Endothelial cell of umbilical vein (primary cell): ENCODE measurements around the gene RAD51B. TPM values are rescaled to one million over a fixed set of nuclear protein-coding genes. Genes with fewer than 3 reads are reported as not detected.

Experiments used
- BruUV-seq: library from RNA; stranded (reverse); fragments of 400-500 nt; replicated peaks from 2 replicates; lab custom pipeline; 2021; lab: Mats Ljungman, UMichigan
- CTCF ChIA-PET: fragments of 300-600, 350-600 bp; sonication (Branson Sonifier 250); formaldehyde crosslinking; loops from one replicate; lab custom pipeline; 2021; ENCODE audit warnings: antibody characterized with exemption, inconsistent platforms; lab: Charles Lee
- POLR2A ChIA-PET: fragments of 300-600, 350-600 bp; sonication (Branson Sonifier 250); formaldehyde crosslinking; loops from one replicate; lab custom pipeline; 2021; ENCODE audit warnings: antibody characterized with exemption, inconsistent platforms; lab: Charles Lee
- DNase-seq: peaks from one replicate; pipeline ENCODE4 v3.0.0-alpha.2; 2011; ENCODE audit warnings: low read depth, low spot score
- FAIRE-seq: peaks from 2 replicates; lab custom pipeline; 2011; peaks lifted over from hg19 to GRCh38; lab: Jason Lieb, UNC
- H2AFZ ChIP-seq: 2 replicates; pipeline ENCODE4 v1.6.0; 2012; ENCODE audit warnings: low read depth, low read length, control low read depth, inconsistent platforms
- H3K27ac ChIP-seq: 2 replicates; pipeline ENCODE4 v1.5.1; 2011; ENCODE audit warnings: low read depth, mild to moderate bottlenecking, control low read depth, low read length, moderate library complexity; ENCODE audit not compliant: insufficient read depth
- H3K27me3 ChIP-seq, 2 experiments: 2 replicates each; pipeline versions ENCODE4 v1.6.0 to v1.6.1; 2011; ENCODE audit warnings: low read length in 2 of 2, mixed read lengths in 1 of 2; ENCODE audit not compliant: control insufficient read depth in 2 of 2, insufficient read depth in 2 of 2
- H3K36me3 ChIP-seq, 2 experiments: 2 replicates in 1 of 2; 3 replicates in 1 of 2; pipeline ENCODE4 v1.5.1; 2011; ENCODE audit warnings: low read length in 2 of 2, mild to moderate bottlenecking in 1 of 2, moderate library complexity in 1 of 2; ENCODE audit not compliant: control insufficient read depth in 2 of 2, insufficient read depth in 2 of 2; ENCODE audit errors: extremely low read depth in 1 of 2
- H3K4me1 ChIP-seq: 3 replicates; pipeline ENCODE4 v1.5.1; 2011; ENCODE audit warnings: mild to moderate bottlenecking, low read length; ENCODE audit not compliant: control insufficient read depth, insufficient read depth; ENCODE audit errors: extremely low read depth
- H3K4me2 ChIP-seq: 2 replicates; pipeline ENCODE4 v1.6.1; 2011; ENCODE audit warnings: low read length, control low read depth, mixed read lengths; ENCODE audit not compliant: insufficient read depth
- H3K4me3 ChIP-seq, 3 experiments: fragments of 200-600 bp in 1 of 3; sonication (generic), shearing (Covaris generic) in 1 of 3; replicated peaks in 1 of 3; 2 replicates each; pipeline ENCODE4 v1.5.1; 2011 to 2016; ENCODE audit warnings: control low read depth in 3 of 3, low read length in 3 of 3, mild to moderate bottlenecking in 2 of 3, inconsistent platforms in 1 of 3, low read depth in 1 of 3, moderate library complexity in 1 of 3; ENCODE audit not compliant: insufficient read depth in 1 of 3
- H3K79me2 ChIP-seq: 2 replicates; pipeline ENCODE4 v1.6.0; 2012; ENCODE audit warnings: low read length, inconsistent platforms; ENCODE audit not compliant: control insufficient read depth, insufficient read depth
- H3K9ac ChIP-seq: replicated peaks from 2 replicates; pipeline ENCODE3; 2011; ENCODE audit warnings: low read length, control low read depth; ENCODE audit not compliant: insufficient read depth; ENCODE audit errors: extremely low read depth
- H3K9me1 ChIP-seq: replicated peaks from 3 replicates; pipeline ENCODE4 v1.6.0; 2011; ENCODE audit warnings: mild to moderate bottlenecking, low read length; ENCODE audit not compliant: control insufficient read depth, insufficient read depth; ENCODE audit errors: extremely low read depth
- H3K9me3 ChIP-seq: replicated peaks from 2 replicates; pipeline ENCODE4 v1.5.1; 2012; ENCODE audit warnings: low read length, inconsistent platforms; ENCODE audit not compliant: control insufficient read depth, insufficient read depth
- H4K20me1 ChIP-seq: replicated peaks from 2 replicates; pipeline ENCODE3; 2011; ENCODE audit warnings: mild to moderate bottlenecking, low read length; ENCODE audit not compliant: control insufficient read depth, insufficient read depth; ENCODE audit errors: extremely low read depth
- EZH2 ChIP-seq: IDR thresholded peaks from 2 replicates; pipeline ENCODE4 v1.6.1; 2012; ENCODE audit warnings: borderline replicate concordance, low read depth, mild to moderate bottlenecking, moderate library complexity, low read length, inconsistent platforms; ENCODE audit not compliant: severe bottlenecking
- GATA2 ChIP-seq: IDR thresholded peaks from 2 replicates; pipeline ENCODE4 v1.7.0; 2011; ENCODE audit warnings: low read depth, mild to moderate bottlenecking, moderate library complexity, mixed read lengths, low read length; ENCODE audit not compliant: insufficient read length, insufficient read depth
- JUN ChIP-seq: IDR thresholded peaks from 2 replicates; pipeline ENCODE4 v1.6.1; 2011; ENCODE audit warnings: borderline replicate concordance, low read depth; ENCODE audit not compliant: insufficient read length, insufficient read depth
- MYC ChIP-seq: IDR thresholded peaks from one replicate; pipeline ENCODE4 v1.6.1; 2011; ENCODE audit warnings: mild to moderate bottlenecking, low read depth, low read length
- POLR2A ChIP-seq: IDR thresholded peaks from 2 replicates; pipeline ENCODE4 v1.6.1; 2012; ENCODE audit warnings: low read depth, mild to moderate bottlenecking, control low read depth, low read length
- POLR2AphosphoS5 ChIP-seq: IDR thresholded peaks from 2 replicates; pipeline ENCODE4 v1.6.1; 2012; ENCODE audit warnings: low read depth, mild to moderate bottlenecking, control low read depth, low read length, moderate library complexity; ENCODE audit not compliant: insufficient read depth
- dilution Hi-C: fragments of 300-500 bp; cut with MboI; formaldehyde crosslinking; loops from one replicate; pipeline ENCODE4 v1.15.0; 2019; ENCODE audit warnings: low sequenced_read_pairs; ENCODE audit not compliant: extremely low pct_ligation_motif_present
- intact Hi-C: fragments of 100-400 bp; cut with micrococcal nuclease; formaldehyde crosslinking; loops from one replicate; pipeline ENCODE4 v1.10.0; 2022
- polyA plus RNA-seq, 4 experiments: library from polyadenylated mRNA; depleted of rRNA in 3 of 4; stranded (reverse) in 3 of 4; unstranded in 1 of 4; fragments of >200 nt; gene quantifications; 2 replicates each; pipeline versions ENCODE4 v1.2.1 to v1.2.3, GENCODE V29; 2011 to 2012; ENCODE audit warnings: missing spikeins in 1 of 4
- total RNA-seq: library from RNA; stranded (reverse); gene quantifications from 2 replicates; pipeline ENCODE4 v1.2.3, GENCODE V29; 2021
- TF ChIP-seq, protein P1 (sequence below): IDR thresholded peaks from 2 replicates; pipeline ENCODE4 v1.6.1; 2011; ENCODE audit not compliant: insufficient read depth, insufficient read length
- TF ChIP-seq, protein P2 (sequence below), 2 donors: IDR thresholded peaks; 1 replicate in 1 of 2; 2 replicates in 1 of 2; pipeline ENCODE4 v1.5.1; 2011; ENCODE audit warnings: low read length in 2 of 2, mild to moderate bottlenecking in 2 of 2, moderate library complexity in 2 of 2, control low read depth in 1 of 2, inconsistent platforms in 1 of 2, low read depth in 1 of 2; ENCODE audit not compliant: insufficient read depth in 1 of 2; ENCODE audit errors: extremely low read depth in 1 of 2

RAD51B gene
- total and polyA plus RNA-seq, 2 donors (not counting 3 experiments of a cell fraction or from before 2014, with no cell fraction given), result 3.9 to 19.0 TPM

DNA sequence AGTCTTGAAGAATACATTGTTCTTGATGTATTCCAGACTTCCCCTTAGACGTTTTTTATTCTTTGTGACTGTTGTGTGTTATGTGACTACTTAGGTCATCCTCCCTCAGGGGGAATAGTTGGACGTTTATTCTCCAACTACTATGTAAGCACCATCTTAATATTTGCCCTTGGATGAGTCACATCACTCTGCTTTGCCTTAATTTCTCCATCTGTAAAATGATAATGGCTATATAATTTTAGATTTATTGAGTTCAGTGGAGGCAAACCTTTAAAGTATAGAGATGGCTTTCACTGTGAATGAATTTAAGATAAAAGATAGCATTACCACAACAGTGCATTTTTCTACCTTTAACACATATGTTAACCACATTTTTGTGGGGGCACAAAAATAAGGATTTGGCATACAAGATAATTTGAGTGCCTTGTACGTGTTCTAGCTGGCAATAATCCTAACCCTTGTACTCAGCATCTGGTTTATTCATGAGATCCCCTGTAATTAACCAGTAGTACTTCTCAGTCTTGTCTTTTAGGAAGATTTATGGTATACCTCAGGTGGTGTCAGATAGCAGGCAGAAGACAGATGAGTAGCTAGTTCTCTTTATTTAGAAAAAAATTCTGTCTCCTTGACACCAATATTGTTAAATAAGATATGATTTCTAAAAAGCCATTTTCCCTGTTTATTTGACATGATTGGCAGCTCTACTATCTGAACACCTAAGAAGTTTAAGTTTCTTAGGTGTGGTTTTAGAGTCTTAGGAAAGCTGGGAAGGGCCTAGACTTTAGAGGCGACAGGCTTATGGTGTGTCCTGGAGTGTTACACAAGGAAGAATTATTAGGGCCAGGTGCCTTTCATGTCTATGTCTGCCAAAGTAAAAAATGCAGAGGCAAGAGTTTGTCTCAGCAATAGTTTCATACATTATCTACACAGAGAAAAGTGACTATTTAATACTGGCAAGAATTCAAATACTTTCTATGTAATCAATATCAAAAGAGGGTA, 152.3 kb downstream of the RAD51B start:
- TF ChIP-seq POLR2A, result no peak
- CTCF ChIA-PET, result interaction anchor here (1.1 kb wide), 1 partner anchor 9 kb away, joined by 3 read pairs; no protein-coding TSS in a partner anchor

DNA sequence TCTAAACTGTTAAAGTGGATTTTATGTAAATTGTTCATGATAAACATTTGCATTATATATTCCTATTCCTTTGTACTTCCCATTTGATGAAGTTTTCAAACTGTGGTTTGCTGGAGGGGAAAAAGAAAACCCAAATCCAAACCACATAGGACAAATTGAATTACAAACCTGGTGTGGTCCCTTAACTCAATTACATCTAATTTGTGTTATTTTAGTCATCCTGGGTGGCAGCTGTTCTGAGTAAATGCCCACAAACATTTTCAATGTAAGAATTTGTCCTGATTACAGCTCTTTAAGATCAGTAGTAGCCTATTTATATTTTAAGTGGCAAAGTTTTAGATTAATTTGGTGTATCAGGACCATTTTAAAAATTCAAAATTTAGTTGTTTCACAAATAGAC, 153.9 kb downstream of the RAD51B start:
- no peak for FAIRE-seq
- intact Hi-C loops, result no loop called here
- Histone ChIP-seq H4K20me1 (no peaks in the 10 kb centered on the region), H3K4me1 (no peaks in the 10 kb centered on the region), H3K79me2 (no peaks in the 10 kb centered on the region), H3K4me2 (no peak overlapping the region), H3K4me3 (no peak overlapping the region), H3K9me3 (no peaks in the 10 kb centered on the region), H3K27ac (no peak overlapping the region), H3K9me1 (no peaks in the 10 kb centered on the region), H2AFZ (no peak overlapping the region), H3K9ac (no peak overlapping the region), H3K27me3 (no peaks in the 10 kb centered on the region), H3K36me3 (no peaks in the 10 kb centered on the region)
- TF ChIP-seq JUN (no peak), GATA2 (no peak), POLR2A (no peak), MYC (no peak), EZH2 (no peak), POLR2AphosphoS5 (no peak)
- TF ChIP-seq, protein P1, sequence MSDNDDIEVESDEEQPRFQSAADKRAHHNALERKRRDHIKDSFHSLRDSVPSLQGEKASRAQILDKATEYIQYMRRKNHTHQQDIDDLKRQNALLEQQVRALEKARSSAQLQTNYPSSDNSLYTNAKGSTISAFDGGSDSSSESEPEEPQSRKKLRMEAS, result no peak
- TF ChIP-seq, protein P2, sequence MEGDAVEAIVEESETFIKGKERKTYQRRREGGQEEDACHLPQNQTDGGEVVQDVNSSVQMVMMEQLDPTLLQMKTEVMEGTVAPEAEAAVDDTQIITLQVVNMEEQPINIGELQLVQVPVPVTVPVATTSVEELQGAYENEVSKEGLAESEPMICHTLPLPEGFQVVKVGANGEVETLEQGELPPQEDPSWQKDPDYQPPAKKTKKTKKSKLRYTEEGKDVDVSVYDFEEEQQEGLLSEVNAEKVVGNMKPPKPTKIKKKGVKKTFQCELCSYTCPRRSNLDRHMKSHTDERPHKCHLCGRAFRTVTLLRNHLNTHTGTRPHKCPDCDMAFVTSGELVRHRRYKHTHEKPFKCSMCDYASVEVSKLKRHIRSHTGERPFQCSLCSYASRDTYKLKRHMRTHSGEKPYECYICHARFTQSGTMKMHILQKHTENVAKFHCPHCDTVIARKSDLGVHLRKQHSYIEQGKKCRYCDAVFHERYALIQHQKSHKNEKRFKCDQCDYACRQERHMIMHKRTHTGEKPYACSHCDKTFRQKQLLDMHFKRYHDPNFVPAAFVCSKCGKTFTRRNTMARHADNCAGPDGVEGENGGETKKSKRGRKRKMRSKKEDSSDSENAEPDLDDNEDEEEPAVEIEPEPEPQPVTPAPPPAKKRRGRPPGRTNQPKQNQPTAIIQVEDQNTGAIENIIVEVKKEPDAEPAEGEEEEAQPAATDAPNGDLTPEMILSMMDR (IDR thresholded peaks at IDR 0.05; ENCODE audit: extremely low read depth in 1 of 2, insufficient read depth in 1 of 2, low read depth in 1 of 2, low read length in 2 of 2), result no peak
- BruUV-seq, result no TSS peak
- POLR2A ChIA-PET, result no interaction called here
- no peak for DNase-seq
- dilution Hi-C loops, result no loop called here
- CTCF ChIA-PET, result interaction anchor here (1.0 kb wide), 1 partner anchor 18 kb away, joined by 4 read pairs; no protein-coding TSS in a partner anchor

More for the DNA sequence above, 152.3 kb downstream of the RAD51B start:
- H3K9me3 ChIP-seq, result no peaks in the 10 kb centered on the region
- intact Hi-C loops (no loop called here), dilution Hi-C loops (no loop called here)
- no TSS peak for BruUV-seq
- no peaks in the 10 kb centered on the region for H3K27me3 ChIP-seq
- H3K4me1 ChIP-seq, result no peaks in the 10 kb centered on the region
- H3K9me1 ChIP-seq, result no peaks in the 10 kb centered on the region
- H3K9ac ChIP-seq, result no peak overlapping the region
- no peak overlapping the region for H2AFZ ChIP-seq
- POLR2A ChIA-PET, result no interaction called here
- no peaks in the 10 kb centered on the region for H4K20me1 ChIP-seq
- H3K36me3 ChIP-seq, result no peaks in the 10 kb centered on the region
- DNase-seq, result no peak
- H3K4me2 ChIP-seq, result no peak overlapping the region
- no peak overlapping the region for H3K27ac ChIP-seq
- no peak overlapping the region for H3K4me3 ChIP-seq
- FAIRE-seq, result no peak
- H3K79me2 ChIP-seq, result no peaks in the 10 kb centered on the region
